WTC11 (cell line): ENCODE results near the gene PCDHA1. TPM values are rescaled to one million over a fixed set of nuclear protein-coding genes. Genes with fewer than 3 reads are reported as not detected.

Experiments used
- CDX4 ChIP-seq: fragments of 250-450 bp; sonication (Bioruptor Pico); IDR thresholded peaks from 2 replicates; pipeline ENCODE4 v1.9.0; 2021; ENCODE audit warnings: moderate library complexity, mild to moderate bottlenecking, inconsistent platforms, borderline replicate concordance
- E2F4 ChIP-seq: sonication (generic); formaldehyde crosslinking; IDR thresholded peaks from 2 replicates; pipeline ENCODE4 v1.8.1; 2022; ENCODE audit warnings: low read depth, mild to moderate bottlenecking, moderate library complexity, missing genetic modification reagents, borderline replicate concordance
- ELF4 ChIP-seq: sonication (generic); formaldehyde crosslinking; IDR thresholded peaks from 2 replicates; pipeline ENCODE4 v1.8.1; 2022; ENCODE audit warnings: low read depth, mild to moderate bottlenecking, moderate library complexity, missing genetic modification reagents
- EMX1 ChIP-seq: fragments of 250-450 bp; sonication (Bioruptor Pico); IDR thresholded peaks from 2 replicates; pipeline ENCODE4 v1.8.0; 2021; ENCODE audit warnings: mild to moderate bottlenecking
- FOXJ3 ChIP-seq: sonication (generic); formaldehyde crosslinking; IDR thresholded peaks from 2 replicates; pipeline ENCODE4 v1.9.0; 2021; ENCODE audit warnings: missing genetic modification reagents, mild to moderate bottlenecking, borderline replicate concordance
- GRHL2 ChIP-seq: fragments of 250-450 bp; sonication (Bioruptor Pico); IDR thresholded peaks from 2 replicates; pipeline ENCODE4 v1.8.0; 2022; ENCODE audit warnings: mild to moderate bottlenecking, moderate library complexity; ENCODE audit not compliant: insufficient replicate concordance, severe bottlenecking
- MLX ChIP-seq: sonication (generic); formaldehyde crosslinking; IDR thresholded peaks from 2 replicates; pipeline ENCODE4 v1.8.1; 2023; ENCODE audit warnings: mild to moderate bottlenecking, missing genetic modification reagents, moderate library complexity
- MYBL2 ChIP-seq: sonication (generic); formaldehyde crosslinking; IDR thresholded peaks from 2 replicates; pipeline ENCODE4 v1.8.1; 2023; ENCODE audit warnings: mild to moderate bottlenecking, moderate library complexity, missing genetic modification reagents
- NFATC4 ChIP-seq: fragments of 250-450 bp; sonication (Bioruptor Pico); IDR thresholded peaks from 2 replicates; pipeline ENCODE4 v1.9.0; 2021; ENCODE audit warnings: mild to moderate bottlenecking
- NR3C1 ChIP-seq: sonication (generic); formaldehyde crosslinking; conservative IDR thresholded peaks from 2 replicates; pipeline ENCODE4 v1.8.1; 2023; ENCODE audit warnings: low read depth, mild to moderate bottlenecking, missing genetic modification reagents
- OVOL2 ChIP-seq: fragments of 250-450 bp; sonication (Bioruptor Pico); IDR thresholded peaks from 2 replicates; pipeline ENCODE4 v1.9.0; 2021; ENCODE audit warnings: mild to moderate bottlenecking, borderline replicate concordance
- PREB ChIP-seq: sonication (generic); formaldehyde crosslinking; IDR thresholded peaks from 2 replicates; pipeline ENCODE4 v1.8.1; 2022; ENCODE audit warnings: mild to moderate bottlenecking, missing genetic modification reagents, moderate library complexity, borderline replicate concordance
- SMAD4 ChIP-seq: sonication (generic); formaldehyde crosslinking; IDR thresholded peaks from 2 replicates; pipeline ENCODE4 v1.8.0; 2022; ENCODE audit warnings: mild to moderate bottlenecking, missing genetic modification reagents
- SOX15 ChIP-seq: fragments of 250-450 bp; sonication (Bioruptor Pico); IDR thresholded peaks from 2 replicates; pipeline ENCODE4 v1.9.0; 2021; ENCODE audit warnings: mild to moderate bottlenecking
- SP1 ChIP-seq: sonication (generic); formaldehyde crosslinking; conservative IDR thresholded peaks from 2 replicates; pipeline ENCODE4 v1.8.1; 2022; ENCODE audit warnings: missing genetic modification reagents
- TCF7 ChIP-seq: sonication (generic); formaldehyde crosslinking; IDR thresholded peaks from 2 replicates; pipeline ENCODE4 v1.8.0; 2022; ENCODE audit warnings: mild to moderate bottlenecking, low read depth, missing genetic modification reagents, moderate library complexity
- TP53 ChIP-seq: sonication (generic); formaldehyde crosslinking; IDR thresholded peaks from 2 replicates; pipeline ENCODE4 v1.8.1; 2023; ENCODE audit warnings: mild to moderate bottlenecking, missing genetic modification reagents
- ZNF138 ChIP-seq: sonication (generic); formaldehyde crosslinking; conservative IDR thresholded peaks from 2 replicates; pipeline ENCODE4 v1.8.1; 2022; ENCODE audit warnings: mild to moderate bottlenecking, moderate library complexity, missing genetic modification reagents
- ZSCAN18 ChIP-seq: fragments of 250-450 bp; sonication (Bioruptor Pico); IDR thresholded peaks from 2 replicates; pipeline ENCODE4 v2.1.2; 2022; ENCODE audit warnings: mild to moderate bottlenecking, moderate library complexity
- total RNA-seq: library from RNA; stranded (reverse); gene quantifications from 3 replicates; pipeline ENCODE4 v1.2.3, GENCODE V29; 2021
- TF ChIP-seq, protein P1 (sequence below): fragments of 250-450 bp; sonication (Bioruptor Pico); IDR thresholded peaks from 2 replicates; pipeline ENCODE4 v1.8.0; 2021; ENCODE audit warnings: mild to moderate bottlenecking
- TF ChIP-seq, protein P2 (sequence below): sonication (generic); formaldehyde crosslinking; IDR thresholded peaks from 2 replicates; pipeline ENCODE4 v1.8.1; 2023; ENCODE audit warnings: mild to moderate bottlenecking, moderate library complexity, missing genetic modification reagents
- TF ChIP-seq, protein P3 (sequence below): sonication (generic); formaldehyde crosslinking; IDR thresholded peaks from 2 replicates; pipeline ENCODE4 v1.8.0; 2023; ENCODE audit warnings: missing genetic modification reagents, mild to moderate bottlenecking, borderline replicate concordance
- TF ChIP-seq, protein P4 (sequence below): sonication (generic); formaldehyde crosslinking; IDR thresholded peaks from 2 replicates; pipeline ENCODE4 v1.8.1; 2023; ENCODE audit warnings: mild to moderate bottlenecking, missing genetic modification reagents

PCDHA1 gene
- total RNA-seq, 1 experiment from 2014 or later = 2.4 TPM

DNA sequence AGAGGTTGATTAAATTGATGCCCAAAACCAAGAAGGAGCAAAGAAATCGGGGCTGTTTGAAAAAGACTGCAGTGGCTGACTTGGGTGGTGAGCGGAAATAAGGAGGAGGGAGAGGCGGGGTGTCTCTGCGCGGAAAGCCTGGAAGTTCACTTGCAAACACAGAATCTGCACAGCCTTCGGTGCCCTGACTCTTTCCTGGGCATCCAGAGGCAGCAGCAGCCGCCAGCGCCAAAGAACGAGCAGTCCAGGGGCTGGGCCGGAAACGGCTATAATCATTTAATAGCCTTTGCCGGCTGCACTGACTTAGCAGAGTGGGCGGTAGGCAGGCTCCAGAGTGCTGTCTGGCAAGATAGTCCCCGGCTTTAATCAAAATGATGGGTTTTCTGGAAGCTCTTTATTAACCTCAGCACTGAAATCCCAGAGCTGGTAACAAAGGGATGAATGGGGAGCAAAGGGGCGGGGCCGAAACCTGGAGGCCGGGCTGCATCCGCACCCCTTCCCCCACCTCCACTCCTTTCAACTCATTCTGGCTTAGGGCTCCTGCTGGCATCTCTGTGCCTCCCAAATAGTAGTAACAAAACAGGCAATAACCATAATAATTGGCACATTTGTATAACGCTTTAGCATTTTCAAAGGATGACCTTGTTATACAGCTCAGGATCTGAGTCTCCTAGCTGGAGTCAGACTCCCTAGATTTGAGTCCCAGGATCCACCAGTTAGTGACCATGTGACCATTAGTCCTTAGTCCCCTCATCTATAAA, 216.1 kb downstream of the PCDHA1 start (continued):
- peak; percentile 62; the same call in 1 of the 2 replicates for TF ChIP-seq SP1 (CRISPR knock-in tag)
- TF ChIP-seq, protein P1, sequence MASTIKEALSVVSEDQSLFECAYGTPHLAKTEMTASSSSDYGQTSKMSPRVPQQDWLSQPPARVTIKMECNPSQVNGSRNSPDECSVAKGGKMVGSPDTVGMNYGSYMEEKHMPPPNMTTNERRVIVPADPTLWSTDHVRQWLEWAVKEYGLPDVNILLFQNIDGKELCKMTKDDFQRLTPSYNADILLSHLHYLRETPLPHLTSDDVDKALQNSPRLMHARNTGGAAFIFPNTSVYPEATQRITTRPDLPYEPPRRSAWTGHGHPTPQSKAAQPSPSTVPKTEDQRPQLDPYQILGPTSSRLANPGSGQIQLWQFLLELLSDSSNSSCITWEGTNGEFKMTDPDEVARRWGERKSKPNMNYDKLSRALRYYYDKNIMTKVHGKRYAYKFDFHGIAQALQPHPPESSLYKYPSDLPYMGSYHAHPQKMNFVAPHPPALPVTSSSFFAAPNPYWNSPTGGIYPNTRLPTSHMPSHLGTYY = no peak
- no peak for TF ChIP-seq FOXJ3
- TF ChIP-seq MYBL2 (CRISPR knock-in tag) = no peak
- TF ChIP-seq, protein P2, sequence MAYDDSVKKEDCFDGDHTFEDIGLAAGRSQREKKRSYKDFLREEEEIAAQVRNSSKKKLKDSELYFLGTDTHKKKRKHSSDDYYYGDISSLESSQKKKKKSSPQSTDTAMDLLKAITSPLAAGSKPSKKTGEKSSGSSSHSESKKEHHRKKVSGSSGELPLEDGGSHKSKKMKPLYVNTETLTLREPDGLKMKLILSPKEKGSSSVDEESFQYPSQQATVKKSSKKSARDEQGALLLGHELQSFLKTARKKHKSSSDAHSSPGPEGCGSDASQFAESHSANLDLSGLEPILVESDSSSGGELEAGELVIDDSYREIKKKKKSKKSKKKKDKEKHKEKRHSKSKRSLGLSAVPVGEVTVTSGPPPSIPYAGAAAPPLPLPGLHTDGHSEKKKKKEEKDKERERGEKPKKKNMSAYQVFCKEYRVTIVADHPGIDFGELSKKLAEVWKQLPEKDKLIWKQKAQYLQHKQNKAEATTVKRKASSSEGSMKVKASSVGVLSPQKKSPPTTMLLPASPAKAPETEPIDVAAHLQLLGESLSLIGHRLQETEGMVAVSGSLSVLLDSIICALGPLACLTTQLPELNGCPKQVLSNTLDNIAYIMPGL = no peak
- TF ChIP-seq ELF4 (CRISPR knock-in tag) = no peak
- TF ChIP-seq NR3C1 = no peak
- TF ChIP-seq ZSCAN18 (CRISPR knock-in tag) = no peak
- TF ChIP-seq, protein P3, sequence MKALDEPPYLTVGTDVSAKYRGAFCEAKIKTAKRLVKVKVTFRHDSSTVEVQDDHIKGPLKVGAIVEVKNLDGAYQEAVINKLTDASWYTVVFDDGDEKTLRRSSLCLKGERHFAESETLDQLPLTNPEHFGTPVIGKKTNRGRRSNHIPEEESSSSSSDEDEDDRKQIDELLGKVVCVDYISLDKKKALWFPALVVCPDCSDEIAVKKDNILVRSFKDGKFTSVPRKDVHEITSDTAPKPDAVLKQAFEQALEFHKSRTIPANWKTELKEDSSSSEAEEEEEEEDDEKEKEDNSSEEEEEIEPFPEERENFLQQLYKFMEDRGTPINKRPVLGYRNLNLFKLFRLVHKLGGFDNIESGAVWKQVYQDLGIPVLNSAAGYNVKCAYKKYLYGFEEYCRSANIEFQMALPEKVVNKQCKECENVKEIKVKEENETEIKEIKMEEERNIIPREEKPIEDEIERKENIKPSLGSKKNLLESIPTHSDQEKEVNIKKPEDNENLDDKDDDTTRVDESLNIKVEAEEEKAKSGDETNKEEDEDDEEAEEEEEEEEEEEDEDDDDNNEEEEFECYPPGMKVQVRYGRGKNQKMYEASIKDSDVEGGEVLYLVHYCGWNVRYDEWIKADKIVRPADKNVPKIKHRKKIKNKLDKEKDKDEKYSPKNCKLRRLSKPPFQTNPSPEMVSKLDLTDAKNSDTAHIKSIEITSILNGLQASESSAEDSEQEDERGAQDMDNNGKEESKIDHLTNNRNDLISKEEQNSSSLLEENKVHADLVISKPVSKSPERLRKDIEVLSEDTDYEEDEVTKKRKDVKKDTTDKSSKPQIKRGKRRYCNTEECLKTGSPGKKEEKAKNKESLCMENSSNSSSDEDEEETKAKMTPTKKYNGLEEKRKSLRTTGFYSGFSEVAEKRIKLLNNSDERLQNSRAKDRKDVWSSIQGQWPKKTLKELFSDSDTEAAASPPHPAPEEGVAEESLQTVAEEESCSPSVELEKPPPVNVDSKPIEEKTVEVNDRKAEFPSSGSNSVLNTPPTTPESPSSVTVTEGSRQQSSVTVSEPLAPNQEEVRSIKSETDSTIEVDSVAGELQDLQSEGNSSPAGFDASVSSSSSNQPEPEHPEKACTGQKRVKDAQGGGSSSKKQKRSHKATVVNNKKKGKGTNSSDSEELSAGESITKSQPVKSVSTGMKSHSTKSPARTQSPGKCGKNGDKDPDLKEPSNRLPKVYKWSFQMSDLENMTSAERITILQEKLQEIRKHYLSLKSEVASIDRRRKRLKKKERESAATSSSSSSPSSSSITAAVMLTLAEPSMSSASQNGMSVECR (CRISPR knock-in tag) = no peak
- TF ChIP-seq OVOL2 (CRISPR knock-in tag) = no peak
- TF ChIP-seq, protein P4, sequence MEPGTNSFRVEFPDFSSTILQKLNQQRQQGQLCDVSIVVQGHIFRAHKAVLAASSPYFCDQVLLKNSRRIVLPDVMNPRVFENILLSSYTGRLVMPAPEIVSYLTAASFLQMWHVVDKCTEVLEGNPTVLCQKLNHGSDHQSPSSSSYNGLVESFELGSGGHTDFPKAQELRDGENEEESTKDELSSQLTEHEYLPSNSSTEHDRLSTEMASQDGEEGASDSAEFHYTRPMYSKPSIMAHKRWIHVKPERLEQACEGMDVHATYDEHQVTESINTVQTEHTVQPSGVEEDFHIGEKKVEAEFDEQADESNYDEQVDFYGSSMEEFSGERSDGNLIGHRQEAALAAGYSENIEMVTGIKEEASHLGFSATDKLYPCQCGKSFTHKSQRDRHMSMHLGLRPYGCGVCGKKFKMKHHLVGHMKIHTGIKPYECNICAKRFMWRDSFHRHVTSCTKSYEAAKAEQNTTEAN (CRISPR knock-in tag) = no peak
- no peak for TF ChIP-seq GRHL2 (CRISPR knock-in tag)
- TF ChIP-seq CDX4 (CRISPR knock-in tag) = no peak
- TF ChIP-seq NFATC4 (CRISPR knock-in tag) = no peak
- no peak for TF ChIP-seq SOX15 (CRISPR knock-in tag)
- TF ChIP-seq EMX1 (CRISPR knock-in tag) = no peak
- 0 out of 2 replicates have a peak, but pooled peaks have one; percentile 18 for TF ChIP-seq ZNF138 (CRISPR knock-in tag)
- no peak for TF ChIP-seq PREB
- no peak for TF ChIP-seq MLX (CRISPR knock-in tag)
- TF ChIP-seq TP53 = no peak
- TF ChIP-seq E2F4 (CRISPR knock-in tag) = no peak
- no peak for TF ChIP-seq TCF7
- TF ChIP-seq SMAD4 = no peak
